Measurements from ENCODE around the gene RPS6KA3.
"Not testable (repeated sequence)": the region's sequence is repeated elsewhere in the genome, so short reads cannot be mapped to it uniquely, and the experiment has no call there.

Gene RPS6KA3

DNA sequence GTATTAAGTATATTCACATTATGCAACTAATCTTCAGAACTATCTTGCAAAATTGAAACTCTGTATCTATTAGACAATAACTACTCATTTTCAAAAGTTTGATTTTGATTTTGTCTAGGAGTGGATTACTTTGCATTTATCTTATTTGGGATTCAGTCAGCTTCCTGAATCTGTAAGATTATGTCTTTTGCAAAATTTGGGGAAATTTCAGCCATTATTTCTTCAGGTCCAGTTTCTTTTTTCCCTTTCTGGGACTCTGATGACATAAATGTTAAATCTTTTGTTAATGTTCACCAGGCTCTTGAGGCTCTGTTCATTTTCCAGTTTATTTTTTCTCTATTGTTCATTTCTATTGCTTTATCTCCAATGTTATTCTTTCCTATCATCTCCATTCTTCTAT is 15.0 kb downstream of the RPS6KA3 start:
- Histone ChIP-seq H2AFZ (ENCODE audit: low read length) (no peak overlapping the region), H2BK5ac (ENCODE audit: low read length) (no peak overlapping the region), H3K4me3 (ENCODE audit: low read length in 2 of 2) (no peak overlapping the region), H2BK120ac (ENCODE audit: low read depth, low read length) (no peak overlapping the region), H3K36me3 (replicated peaks in 1 of 2; ENCODE audit: control insufficient read depth in 2 of 2, insufficient read depth in 2 of 2, low read length in 2 of 2) (peaks cover 0 to 3% of the 10 kb centered on the region in 2 donors), H3K4me2 (ENCODE audit: insufficient read depth, low read length, poor library complexity, severe bottlenecking) (no peak overlapping the region), H2BK12ac (ENCODE audit: low read length) (no peak overlapping the region), H3K27ac (replicated peaks; ENCODE audit: low read length) (no peak overlapping the region), H2BK15ac (ENCODE audit: low read length) (no peak overlapping the region), H2AK5ac (ENCODE audit: low read depth, low read length) (no peak overlapping the region), H3K4ac (ENCODE audit: low read length) (no peak overlapping the region), H4K8ac (ENCODE audit: low read depth, low read length) (no peak overlapping the region), H3K79me1 (ENCODE audit: low read depth, low read length) (no peaks in the 10 kb centered on the region), H3K4me1 (ENCODE audit: control insufficient read depth in 2 of 2, insufficient read depth in 1 of 2, low read depth in 1 of 2, low read length in 2 of 2) (no peaks in the 10 kb centered on the region), H3K14ac (ENCODE audit: low read length) (no peak overlapping the region), H3K9ac (ENCODE audit: low read depth, low read length, poor library complexity) (no peak overlapping the region), H3K27me3 (ENCODE audit: control insufficient read depth in 3 of 3, insufficient read depth in 3 of 3, low read depth in 1 of 3, low read length in 3 of 3) (no peaks in the 10 kb centered on the region), H4K91ac (ENCODE audit: low read depth, low read length, poor library complexity) (no peak overlapping the region), H3K23ac (ENCODE audit: low read depth, low read length, poor library complexity) (no peak overlapping the region), H3K9me3 (replicated peaks in 1 of 2; ENCODE audit: control insufficient read depth in 2 of 2, insufficient read depth in 1 of 2, low read depth in 1 of 2, low read length in 2 of 2) (peaks cover 0 to 5% of the 10 kb centered on the region in 2 donors), H3K18ac (ENCODE audit: low read length) (no peak overlapping the region)
- no peak for DNase-seq (ENCODE audit: low spot score)

- not testable (repeated sequence) for H2BK120ac ChIP-seq (ENCODE audit: low read depth, low read length); H3K4me3 ChIP-seq (ENCODE audit: low read length in 2 of 2); H3K4ac ChIP-seq (ENCODE audit: low read length); H3K9ac ChIP-seq (ENCODE audit: low read depth, low read length, poor library complexity); H3K18ac ChIP-seq (ENCODE audit: low read length); H4K8ac ChIP-seq (ENCODE audit: low read depth, low read length); H3K4me2 ChIP-seq (ENCODE audit: insufficient read depth, low read length, poor library complexity, severe bottlenecking); DNase-seq (ENCODE audit: low spot score); H3K9me3 ChIP-seq (replicated peaks in 1 of 2; ENCODE audit: control insufficient read depth in 2 of 2, insufficient read depth in 1 of 2, low read depth in 1 of 2, low read length in 2 of 2); H2BK12ac ChIP-seq (ENCODE audit: low read length); H3K14ac ChIP-seq (ENCODE audit: low read length); H2AK5ac ChIP-seq (ENCODE audit: low read depth, low read length); H3K4me1 ChIP-seq (ENCODE audit: control insufficient read depth in 2 of 2, insufficient read depth in 1 of 2, low read depth in 1 of 2, low read length in 2 of 2); H4K91ac ChIP-seq (ENCODE audit: low read depth, low read length, poor library complexity); H3K36me3 ChIP-seq (replicated peaks in 1 of 2; ENCODE audit: control insufficient read depth in 2 of 2, insufficient read depth in 2 of 2, low read length in 2 of 2); H2BK5ac ChIP-seq (ENCODE audit: low read length); H3K27me3 ChIP-seq (ENCODE audit: control insufficient read depth in 3 of 3, insufficient read depth in 3 of 3, low read depth in 1 of 3, low read length in 3 of 3); H2AFZ ChIP-seq (ENCODE audit: low read length); H3K27ac ChIP-seq (replicated peaks; ENCODE audit: low read length); H2BK15ac ChIP-seq (ENCODE audit: low read length); H3K79me1 ChIP-seq (ENCODE audit: low read depth, low read length); H3K23ac ChIP-seq (ENCODE audit: low read depth, low read length, poor library complexity)
Observed at GRCh38 chrX:20250146-20250545, 16.6 kb downstream of the RPS6KA3 start.

GRCh38 chrX:20248592-20249192 is 18.0 kb downstream of the RPS6KA3 start:
- Histone ChIP-seq H3K14ac (ENCODE audit: low read length) (no peak overlapping the region), H3K79me1 (ENCODE audit: low read depth, low read length) (no peaks in the 10 kb centered on the region), H2AK5ac (ENCODE audit: low read depth, low read length) (no peak overlapping the region), H3K27me3 (ENCODE audit: control insufficient read depth in 3 of 3, insufficient read depth in 3 of 3, low read depth in 1 of 3, low read length in 3 of 3) (no peaks in the 10 kb centered on the region), H3K27ac (replicated peaks; ENCODE audit: low read length) (no peak overlapping the region), H2BK12ac (ENCODE audit: low read length) (no peak overlapping the region), H3K4me3 (ENCODE audit: low read length in 2 of 2) (no peak overlapping the region), H3K4me2 (ENCODE audit: insufficient read depth, low read length, poor library complexity, severe bottlenecking) (no peak overlapping the region), H3K18ac (ENCODE audit: low read length) (no peak overlapping the region), H3K9ac (ENCODE audit: low read depth, low read length, poor library complexity) (no peak overlapping the region), H4K91ac (ENCODE audit: low read depth, low read length, poor library complexity) (no peak overlapping the region), H3K4me1 (ENCODE audit: control insufficient read depth in 2 of 2, insufficient read depth in 1 of 2, low read depth in 1 of 2, low read length in 2 of 2) (no peaks in the 10 kb centered on the region), H3K36me3 (replicated peaks in 1 of 2; ENCODE audit: control insufficient read depth in 2 of 2, insufficient read depth in 2 of 2, low read length in 2 of 2) (peaks cover 0 to 3% of the 10 kb centered on the region in 2 donors), H3K4ac (ENCODE audit: low read length) (no peak overlapping the region), H4K8ac (ENCODE audit: low read depth, low read length) (no peak overlapping the region), H2BK120ac (ENCODE audit: low read depth, low read length) (no peak overlapping the region), H2AFZ (ENCODE audit: low read length) (no peak overlapping the region), H2BK5ac (ENCODE audit: low read length) (no peak overlapping the region), H3K9me3 (replicated peaks in 1 of 2; ENCODE audit: control insufficient read depth in 2 of 2, insufficient read depth in 1 of 2, low read depth in 1 of 2, low read length in 2 of 2) (peaks cover 0 to 3% of the 10 kb centered on the region in 2 donors), H2BK15ac (ENCODE audit: low read length) (no peak overlapping the region), H3K23ac (ENCODE audit: low read depth, low read length, poor library complexity) (no peak overlapping the region)
- no CpG with 5 or more reads among the region's 7 CpGs for WGBS, 2 donors (ENCODE audit: extremely low coverage in 2 of 2, insufficient read length in 2 of 2, insufficient replicate concordance in 1 of 2)
- DNase-seq (ENCODE audit: low spot score): no peak

GRCh38 chrX:20244931-20245330 is 21.8 kb downstream of the RPS6KA3 start:
- no peak overlapping the region for H2AK5ac ChIP-seq (ENCODE audit: low read depth, low read length)
- no peak overlapping the region for H3K18ac ChIP-seq (ENCODE audit: low read length)
- H2BK15ac ChIP-seq (ENCODE audit: low read length): no peak overlapping the region
- no peak overlapping the region for H4K8ac ChIP-seq (ENCODE audit: low read depth, low read length)
- no peak overlapping the region for H3K4ac ChIP-seq (ENCODE audit: low read length)
- H3K27ac ChIP-seq (replicated peaks; ENCODE audit: low read length): no peak overlapping the region
- no peak overlapping the region for H3K23ac ChIP-seq (ENCODE audit: low read depth, low read length, poor library complexity)
- no CpG with 5 or more reads among the region's 2 CpGs for WGBS, 2 donors (ENCODE audit: extremely low coverage in 2 of 2, insufficient read length in 2 of 2, insufficient replicate concordance in 1 of 2)
- H3K4me3 ChIP-seq (ENCODE audit: low read length in 2 of 2): no peak overlapping the region
- H3K79me1 ChIP-seq (ENCODE audit: low read depth, low read length): no peaks in the 10 kb centered on the region
- H3K4me2 ChIP-seq (ENCODE audit: insufficient read depth, low read length, poor library complexity, severe bottlenecking): no peak overlapping the region
- no peak overlapping the region for H3K14ac ChIP-seq (ENCODE audit: low read length)
- no peaks in the 10 kb centered on the region for H3K36me3 ChIP-seq (replicated peaks in 1 of 2; ENCODE audit: control insufficient read depth in 2 of 2, insufficient read depth in 2 of 2, low read length in 2 of 2)
- no peaks in the 10 kb centered on the region for H3K9me3 ChIP-seq (replicated peaks in 1 of 2; ENCODE audit: control insufficient read depth in 2 of 2, insufficient read depth in 1 of 2, low read depth in 1 of 2, low read length in 2 of 2)
- H2BK5ac ChIP-seq (ENCODE audit: low read length): no peak overlapping the region
- no peaks in the 10 kb centered on the region for H3K4me1 ChIP-seq (ENCODE audit: control insufficient read depth in 2 of 2, insufficient read depth in 1 of 2, low read depth in 1 of 2, low read length in 2 of 2)
- no peaks in the 10 kb centered on the region for H3K27me3 ChIP-seq (ENCODE audit: control insufficient read depth in 3 of 3, insufficient read depth in 3 of 3, low read depth in 1 of 3, low read length in 3 of 3)
- DNase-seq (ENCODE audit: low spot score): no peak
- no peak overlapping the region for H2BK12ac ChIP-seq (ENCODE audit: low read length)
- no peak overlapping the region for H2BK120ac ChIP-seq (ENCODE audit: low read depth, low read length)
- no peak overlapping the region for H2AFZ ChIP-seq (ENCODE audit: low read length)
- no peak overlapping the region for H4K91ac ChIP-seq (ENCODE audit: low read depth, low read length, poor library complexity)
- H3K9ac ChIP-seq (ENCODE audit: low read depth, low read length, poor library complexity): no peak overlapping the region
